Measurements from ENCODE around the gene TKTL2. TPM values are rescaled to one million over a fixed set of nuclear protein-coding genes. Genes with fewer than 3 reads are reported as not detected.

Gene TKTL2
- total RNA-seq, 1 donor from 2014 or later: not detected

DNA sequence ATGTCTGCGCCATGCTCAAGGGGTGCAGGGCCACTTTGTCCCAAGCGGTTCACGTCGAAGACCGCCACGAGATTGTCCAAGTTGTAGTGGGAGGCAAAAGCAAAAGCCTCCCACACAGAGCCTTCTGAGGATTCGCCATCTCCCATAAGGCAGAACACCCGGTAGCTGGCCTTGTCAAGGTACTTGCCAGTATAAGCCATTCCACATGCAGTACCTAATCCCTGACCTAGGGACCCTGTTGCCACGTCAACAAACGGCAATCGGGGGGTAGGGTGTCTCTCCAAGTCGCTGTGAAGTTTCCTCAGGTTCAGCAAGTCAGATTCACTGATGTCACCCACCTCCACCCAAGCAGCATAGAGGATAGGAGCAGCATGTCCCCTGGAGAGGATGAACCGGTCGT, 424 bp downstream of the TKTL2 start:
- Histone ChIP-seq H3K9me3 (ENCODE audit: low read depth) (no peaks in the 10 kb centered on the region), H3K4me3 (no peak overlapping the region), H3K27me3 (no peaks in the 10 kb centered on the region), H3F3A (ENCODE audit: low read depth) (no peaks in the 10 kb centered on the region), H3K4me1 (no peaks in the 10 kb centered on the region), H3K36me3 (no peaks in the 10 kb centered on the region), H3K79me2 (ENCODE audit: low read depth) (no peaks in the 10 kb centered on the region), H4K20me1 (ENCODE audit: low read depth) (no peaks in the 10 kb centered on the region), H3K9ac (no peak overlapping the region), H3K27ac (no peak overlapping the region), H3K4me2 (no peak overlapping the region), H2AFZ (replicated peaks) (no peak overlapping the region)
- Mint-ChIP-seq H3K4me1 (no peaks in the 10 kb centered on the region), H3K9me3 (no peaks in the 10 kb centered on the region), H3K27me3 (ENCODE audit: insufficient read depth, low read depth) (peaks cover 3% of the 10 kb centered on the region), H3K27ac (no peak overlapping the region), H3K36me3 (peaks cover 2% of the 10 kb centered on the region), H3K4me3 (no peak overlapping the region)
- DNase-seq (ENCODE audit: low spot score): no peak
- TF ChIP-seq EZH2phosphoT487 (IDR thresholded peaks at IDR 0.05) (no peak), EZH2 (IDR thresholded peaks at IDR 0.05) (no peak)
- TF ChIP-seq, protein P1, sequence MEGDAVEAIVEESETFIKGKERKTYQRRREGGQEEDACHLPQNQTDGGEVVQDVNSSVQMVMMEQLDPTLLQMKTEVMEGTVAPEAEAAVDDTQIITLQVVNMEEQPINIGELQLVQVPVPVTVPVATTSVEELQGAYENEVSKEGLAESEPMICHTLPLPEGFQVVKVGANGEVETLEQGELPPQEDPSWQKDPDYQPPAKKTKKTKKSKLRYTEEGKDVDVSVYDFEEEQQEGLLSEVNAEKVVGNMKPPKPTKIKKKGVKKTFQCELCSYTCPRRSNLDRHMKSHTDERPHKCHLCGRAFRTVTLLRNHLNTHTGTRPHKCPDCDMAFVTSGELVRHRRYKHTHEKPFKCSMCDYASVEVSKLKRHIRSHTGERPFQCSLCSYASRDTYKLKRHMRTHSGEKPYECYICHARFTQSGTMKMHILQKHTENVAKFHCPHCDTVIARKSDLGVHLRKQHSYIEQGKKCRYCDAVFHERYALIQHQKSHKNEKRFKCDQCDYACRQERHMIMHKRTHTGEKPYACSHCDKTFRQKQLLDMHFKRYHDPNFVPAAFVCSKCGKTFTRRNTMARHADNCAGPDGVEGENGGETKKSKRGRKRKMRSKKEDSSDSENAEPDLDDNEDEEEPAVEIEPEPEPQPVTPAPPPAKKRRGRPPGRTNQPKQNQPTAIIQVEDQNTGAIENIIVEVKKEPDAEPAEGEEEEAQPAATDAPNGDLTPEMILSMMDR (IDR thresholded peaks at IDR 0.05): no peak

DNA sequence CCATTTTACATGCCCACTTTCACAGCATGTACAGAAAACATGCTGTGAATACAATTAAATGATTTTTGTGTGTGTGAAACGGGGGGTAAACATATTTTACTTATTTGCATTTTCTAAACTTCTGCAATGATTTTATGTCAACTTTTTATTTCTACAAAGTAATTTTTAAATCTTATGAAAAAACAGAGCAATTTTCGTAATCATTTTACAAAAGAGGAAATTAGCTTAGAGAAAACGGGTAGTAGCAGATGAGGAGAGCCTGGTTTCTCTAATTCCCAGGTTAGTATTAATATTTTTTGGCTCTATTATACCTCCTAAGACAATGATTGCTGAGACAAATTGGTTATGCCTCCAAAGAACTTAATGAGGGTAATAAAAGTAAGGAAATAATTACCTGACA, 3.2 kb downstream of the TKTL2 start:
- H3K4me1 ChIP-seq: no peaks in the 10 kb centered on the region
- no peaks in the 10 kb centered on the region for H3K27me3 ChIP-seq
- no peaks in the 10 kb centered on the region for H3K36me3 ChIP-seq
- no peak overlapping the region for H3K9ac ChIP-seq
- no peaks in the 10 kb centered on the region for H4K20me1 ChIP-seq (ENCODE audit: low read depth)
- H2AFZ ChIP-seq (replicated peaks): no peak overlapping the region
- H3K27ac ChIP-seq: no peak overlapping the region
- Mint-ChIP-seq H3K4me1 (no peaks in the 10 kb centered on the region), H3K27ac (no peak overlapping the region), H3K4me3 (no peak overlapping the region), H3K9me3 (no peaks in the 10 kb centered on the region), H3K36me3 (peaks cover 2% of the 10 kb centered on the region), H3K27me3 (ENCODE audit: insufficient read depth, low read depth) (peaks cover 3% of the 10 kb centered on the region)
- H3K9me3 ChIP-seq (ENCODE audit: low read depth): no peaks in the 10 kb centered on the region
- DNase-seq (ENCODE audit: low spot score): no peak
- no peak overlapping the region for H3K4me3 ChIP-seq
- H3F3A ChIP-seq (ENCODE audit: low read depth): no peaks in the 10 kb centered on the region
- TF ChIP-seq EZH2 (IDR thresholded peaks at IDR 0.05) (no peak), EZH2phosphoT487 (IDR thresholded peaks at IDR 0.05) (no peak)
- TF ChIP-seq, protein P1 (IDR thresholded peaks at IDR 0.05): no peak
- no peaks in the 10 kb centered on the region for H3K79me2 ChIP-seq (ENCODE audit: low read depth)
- no peak overlapping the region for H3K4me2 ChIP-seq

DNA sequence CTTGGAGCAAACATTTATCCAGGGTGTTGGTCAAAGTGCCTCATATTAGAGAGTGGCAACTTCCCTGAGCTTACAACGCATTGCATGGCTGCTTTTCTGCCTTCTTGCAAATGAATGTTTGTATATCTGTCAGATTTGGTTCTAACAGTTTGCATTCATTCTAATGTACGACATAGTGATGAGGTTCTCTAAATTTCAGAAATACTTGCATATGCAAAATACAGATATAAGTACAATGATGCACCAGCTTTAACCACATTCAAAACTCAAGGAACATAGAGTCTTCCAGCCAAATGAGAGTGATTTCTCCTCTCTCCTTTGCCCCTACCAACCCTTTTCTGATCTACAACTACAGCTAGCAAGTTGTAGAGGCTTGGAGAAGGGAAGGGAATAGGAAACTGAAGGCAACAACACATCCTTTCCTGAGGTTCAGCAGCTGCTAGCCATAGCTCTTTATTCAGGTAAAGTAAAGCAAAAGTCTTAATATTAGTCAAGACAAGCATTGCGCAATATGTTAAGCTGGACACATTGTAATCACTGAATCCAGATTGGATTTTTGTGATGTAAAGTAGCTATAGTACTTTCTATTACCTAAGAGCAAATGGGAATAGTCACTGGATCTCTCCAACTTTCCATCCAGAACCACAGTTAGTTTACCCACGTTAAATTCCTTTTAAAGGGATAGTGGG, 6.3 kb downstream of the TKTL2 start:
- Mint-ChIP-seq H3K4me3 (no peak overlapping the region), H3K27me3 (ENCODE audit: insufficient read depth, low read depth) (no peaks in the 10 kb centered on the region), H3K27ac (no peak overlapping the region), H3K9me3 (no peaks in the 10 kb centered on the region), H3K4me1 (no peaks in the 10 kb centered on the region), H3K36me3 (no peaks in the 10 kb centered on the region)
- no peak overlapping the region for H2AFZ ChIP-seq (replicated peaks)
- no peaks in the 10 kb centered on the region for H3K27me3 ChIP-seq
- H4K20me1 ChIP-seq (ENCODE audit: low read depth): no peaks in the 10 kb centered on the region
- TF ChIP-seq, protein P1 (IDR thresholded peaks at IDR 0.05): no peak
- TF ChIP-seq EZH2phosphoT487 (IDR thresholded peaks at IDR 0.05) (no peak), EZH2 (IDR thresholded peaks at IDR 0.05) (no peak)
- no peaks in the 10 kb centered on the region for H3F3A ChIP-seq (ENCODE audit: low read depth)
- no peak for DNase-seq (ENCODE audit: low spot score)
- no peaks in the 10 kb centered on the region for H3K79me2 ChIP-seq (ENCODE audit: low read depth)
- H3K4me2 ChIP-seq: no peak overlapping the region
- H3K9me3 ChIP-seq (ENCODE audit: low read depth): no peaks in the 10 kb centered on the region
- no peak overlapping the region for H3K4me3 ChIP-seq
- H3K36me3 ChIP-seq: no peaks in the 10 kb centered on the region
- H3K9ac ChIP-seq: no peak overlapping the region
- H3K4me1 ChIP-seq: no peaks in the 10 kb centered on the region
- H3K27ac ChIP-seq: no peak overlapping the region
